ENCODE data around the gene HEPACAM.

HEPACAM gene

GRCh38 chr11:124898711-124899110, 37.1 kb downstream of the HEPACAM start:
- no peak for DNase-seq

GRCh38 chr11:124898263-124898680, 37.6 kb downstream of the HEPACAM start:
- no peak for DNase-seq

DNA sequence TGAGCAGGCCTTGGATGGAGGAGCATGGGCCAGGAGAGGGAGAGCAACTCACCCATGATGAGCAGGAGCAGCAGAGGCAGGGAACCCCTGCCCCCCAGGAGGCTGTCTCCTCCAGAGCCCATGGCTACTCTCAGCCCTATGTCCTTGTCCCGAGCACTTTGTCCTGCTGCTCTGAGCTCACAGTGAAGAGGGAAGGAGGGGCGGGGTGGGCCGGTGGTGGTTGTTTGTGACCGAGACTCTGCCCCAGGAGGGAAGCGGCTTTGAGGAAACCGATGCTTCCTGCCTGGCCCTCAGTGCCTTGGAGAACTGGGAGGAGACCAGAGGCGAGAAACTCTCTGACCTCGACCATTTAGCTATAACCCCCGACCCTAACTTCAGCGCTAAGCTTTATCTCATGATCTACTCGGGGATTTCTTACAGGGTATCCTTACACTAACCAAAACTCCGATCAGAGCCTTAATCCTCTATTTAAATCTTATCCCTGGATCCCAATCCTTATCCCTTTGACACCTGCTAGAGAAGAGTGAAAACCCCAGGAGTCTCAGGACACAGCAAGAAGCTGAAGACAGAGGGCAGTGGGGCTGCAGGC, 38.1 kb downstream of the HEPACAM start, which contains the start of gene ROBO4:
Gene ROBO4 (minus strand): TSS at position 192 of the 589 bp plus-strand sequence. CDS start 70 bp downstream, at position 122.
- peak in 1 of 2 donors; percentile 32 for DNase-seq

GRCh38 chr11:124896821-124897391, 38.9 kb downstream of the HEPACAM start:
- DNase-seq: no peak

DNA sequence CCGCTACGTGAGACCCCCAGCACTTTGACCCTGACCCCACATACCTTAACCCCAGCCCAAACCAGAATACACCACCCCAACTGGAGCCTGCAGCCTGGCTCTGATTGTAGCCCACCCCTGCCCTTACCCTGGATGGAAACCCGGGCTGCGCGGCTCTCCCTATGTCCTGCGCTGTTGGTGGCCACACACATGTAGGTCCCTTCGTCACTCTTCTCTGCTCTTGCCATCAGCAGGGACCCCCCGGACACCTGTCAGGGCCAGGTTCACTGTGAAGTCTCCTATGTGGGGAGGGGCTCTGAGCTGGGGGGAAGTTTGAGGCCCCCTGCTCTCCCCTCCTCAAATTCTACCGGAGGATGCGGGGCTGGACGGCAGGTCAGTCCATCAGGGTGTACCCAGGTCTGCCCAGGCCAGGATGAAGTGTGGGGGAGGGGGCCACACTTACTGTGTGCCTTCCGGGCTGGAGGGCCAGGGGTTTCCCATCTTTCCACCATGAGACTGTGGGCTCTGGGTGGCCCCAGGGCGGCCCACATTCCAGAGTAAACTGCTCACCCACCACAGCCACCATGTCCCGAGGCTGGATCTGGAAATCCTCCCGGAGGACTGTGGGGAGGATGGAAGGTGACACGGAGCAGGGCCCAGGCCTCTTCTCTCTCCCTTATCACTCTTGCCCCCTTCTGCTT, 39.6 kb downstream of the HEPACAM start:
- DNase-seq: no peak

- no peak for DNase-seq
Observed at GRCh38 chr11:124895471-124895971, 40.3 kb downstream of the HEPACAM start.

DNA sequence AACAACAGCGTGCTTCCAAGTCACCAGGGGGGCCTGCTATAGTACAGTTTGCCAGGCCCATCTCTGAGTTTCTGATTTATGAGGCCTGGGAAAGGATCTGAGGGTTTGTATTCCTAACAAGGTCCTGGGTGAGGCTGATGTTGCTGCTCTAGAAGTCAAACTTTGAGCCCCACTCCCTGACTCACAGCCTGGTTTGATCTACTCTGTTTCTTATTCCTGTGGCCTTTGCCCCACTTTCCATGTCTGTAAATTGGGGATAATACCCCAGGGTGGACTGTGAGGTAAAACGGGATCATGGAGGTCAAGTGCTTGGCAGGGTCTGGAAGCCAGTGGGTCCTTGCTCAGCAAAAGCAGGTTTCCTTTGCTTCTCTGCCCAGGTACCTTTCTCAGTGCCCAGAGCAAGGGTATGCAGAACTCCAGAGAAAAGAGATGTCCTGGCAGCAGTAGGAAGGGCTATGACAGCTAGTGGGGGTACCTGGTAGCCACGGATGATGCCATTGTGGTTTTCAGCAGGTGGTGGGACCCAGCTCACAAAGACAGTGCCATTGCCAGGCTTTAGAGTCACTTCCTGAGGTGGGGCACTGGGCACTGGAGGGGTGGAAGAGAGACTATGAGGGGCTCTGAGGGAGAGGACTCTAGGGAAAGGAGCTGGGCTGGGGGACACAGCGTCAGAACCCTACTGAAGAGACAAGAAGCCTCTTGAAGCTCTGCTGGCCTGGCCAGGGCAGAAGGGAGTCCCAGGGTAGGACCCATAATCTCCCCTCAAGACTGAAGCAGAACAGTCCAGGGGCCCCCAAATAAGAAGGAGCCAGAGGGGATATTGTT, 41.0 kb downstream of the HEPACAM start:
- DNase-seq: no peak

- no peak for DNase-seq
Observed at GRCh38 chr11:124893781-124894401, 42.0 kb downstream of the HEPACAM start.

DNA sequence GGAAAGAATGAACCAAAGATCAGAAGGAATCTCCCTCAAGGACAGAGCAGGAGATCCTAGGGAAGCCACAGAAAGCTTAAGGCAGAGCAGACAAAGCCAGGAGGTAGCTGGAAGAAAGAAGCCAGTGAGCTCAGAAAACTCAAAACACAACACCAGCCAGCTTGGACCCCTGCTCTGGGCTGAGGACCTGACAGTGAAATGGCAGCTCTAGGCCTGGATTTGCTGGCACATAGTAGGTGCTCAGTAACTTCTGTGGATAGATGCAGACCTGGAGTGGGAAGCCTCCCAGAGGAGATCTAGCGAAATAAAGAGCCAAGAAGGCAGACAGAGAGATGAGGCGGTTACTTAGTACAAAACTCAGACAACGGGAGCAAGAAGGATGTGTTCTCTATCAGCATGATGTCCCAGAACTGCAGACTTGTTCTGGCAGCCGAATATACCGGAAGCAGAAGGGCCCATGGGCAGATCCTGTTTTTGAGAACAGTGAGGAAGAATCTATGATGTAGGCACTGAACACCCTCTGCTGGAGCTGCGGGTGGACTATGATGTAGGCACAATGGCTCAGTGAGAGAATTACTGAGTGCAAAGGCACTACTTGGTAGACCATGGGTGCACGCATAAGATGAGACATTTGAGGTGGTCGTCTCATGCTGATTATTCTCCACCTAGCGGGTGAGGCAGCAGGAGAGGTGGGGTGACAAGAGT, 42.9 kb downstream of the HEPACAM start:
- peak; percentile 43 to 61 for DNase-seq

DNA sequence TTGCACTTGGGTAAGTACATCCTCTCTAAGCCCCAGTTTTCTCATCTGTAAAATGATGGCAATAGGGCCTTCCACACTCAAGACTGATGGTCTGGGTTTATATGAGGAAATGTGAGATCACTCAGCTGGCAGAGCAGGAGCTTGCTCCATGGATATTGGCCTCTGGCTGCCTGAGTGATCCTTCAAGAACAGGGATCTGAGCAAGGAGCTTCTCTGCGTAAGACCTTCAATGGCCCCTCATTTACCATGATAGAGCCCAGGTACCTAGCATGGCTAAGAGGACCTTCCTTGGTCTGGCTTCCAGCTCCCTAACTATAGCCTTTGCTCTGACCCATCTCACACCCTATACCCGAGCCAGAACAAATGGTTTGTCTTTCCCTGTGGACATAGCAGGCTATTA, 43.7 kb downstream of the HEPACAM start:
- DNase-seq: no peak

GRCh38 chr11:124891373-124891861, 44.4 kb downstream of the HEPACAM start:
- no peak for DNase-seq

DNA sequence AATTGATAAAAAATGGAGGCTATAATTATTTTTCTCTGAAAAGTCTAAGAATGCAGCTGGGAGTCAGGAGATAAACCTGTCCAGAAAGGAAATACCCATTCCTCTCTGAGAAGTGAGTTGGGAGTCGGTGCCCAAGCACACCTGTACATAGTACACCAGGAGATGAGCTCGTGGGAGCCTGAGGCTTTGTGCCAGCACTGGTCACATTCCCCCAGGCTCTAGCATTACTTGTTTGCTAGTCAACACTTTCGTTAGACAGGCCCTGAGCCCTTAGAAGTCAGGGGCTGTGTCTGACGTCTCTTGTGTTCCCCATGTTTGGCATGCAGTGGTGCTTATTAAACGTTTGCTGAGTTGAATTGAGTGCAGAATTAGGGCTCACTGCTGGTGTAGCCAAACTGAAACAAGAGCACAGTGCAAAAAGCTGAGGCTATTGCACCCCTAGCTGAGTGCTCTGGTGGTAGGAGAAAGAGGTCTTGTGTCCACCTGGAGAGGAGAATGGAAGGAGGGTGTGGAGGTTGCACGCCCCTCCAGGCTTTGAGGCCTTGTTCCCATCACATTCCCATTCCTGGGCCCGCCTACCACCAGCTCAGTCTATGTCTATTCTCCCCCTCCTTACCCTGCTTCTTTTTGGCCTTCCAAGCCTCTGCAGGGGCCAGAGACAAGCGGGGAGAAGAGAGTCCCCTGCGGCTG, 45.0 kb downstream of the HEPACAM start:
- DNase-seq: no peak

DNA sequence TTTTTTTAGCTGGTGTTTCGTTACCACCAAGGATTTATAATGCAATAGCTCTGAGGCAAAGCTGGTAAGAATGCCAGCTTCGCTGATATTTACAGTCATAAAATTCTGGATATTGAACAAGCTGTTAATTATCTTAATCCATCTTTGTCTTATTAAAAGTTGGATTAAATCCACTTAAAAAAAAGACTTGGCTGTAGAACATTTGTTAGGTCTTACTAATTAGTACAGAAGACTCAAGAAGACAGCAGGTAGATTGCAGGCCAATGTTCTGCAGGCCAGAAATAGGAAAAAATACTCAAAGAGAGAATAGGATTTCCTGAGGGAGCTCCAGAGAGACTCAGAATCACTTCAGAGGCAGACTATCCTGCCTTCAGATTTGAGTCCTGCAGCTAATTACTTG, 45.7 kb downstream of the HEPACAM start:
- DNase-seq: no peak

- peak; percentile 46 to 58 for DNase-seq
Observed at GRCh38 chr11:124889191-124890091, 46.4 kb downstream of the HEPACAM start.

GRCh38 chr11:124887667-124888013, 48.2 kb downstream of the HEPACAM start:
- DNase-seq: no peak

DNA sequence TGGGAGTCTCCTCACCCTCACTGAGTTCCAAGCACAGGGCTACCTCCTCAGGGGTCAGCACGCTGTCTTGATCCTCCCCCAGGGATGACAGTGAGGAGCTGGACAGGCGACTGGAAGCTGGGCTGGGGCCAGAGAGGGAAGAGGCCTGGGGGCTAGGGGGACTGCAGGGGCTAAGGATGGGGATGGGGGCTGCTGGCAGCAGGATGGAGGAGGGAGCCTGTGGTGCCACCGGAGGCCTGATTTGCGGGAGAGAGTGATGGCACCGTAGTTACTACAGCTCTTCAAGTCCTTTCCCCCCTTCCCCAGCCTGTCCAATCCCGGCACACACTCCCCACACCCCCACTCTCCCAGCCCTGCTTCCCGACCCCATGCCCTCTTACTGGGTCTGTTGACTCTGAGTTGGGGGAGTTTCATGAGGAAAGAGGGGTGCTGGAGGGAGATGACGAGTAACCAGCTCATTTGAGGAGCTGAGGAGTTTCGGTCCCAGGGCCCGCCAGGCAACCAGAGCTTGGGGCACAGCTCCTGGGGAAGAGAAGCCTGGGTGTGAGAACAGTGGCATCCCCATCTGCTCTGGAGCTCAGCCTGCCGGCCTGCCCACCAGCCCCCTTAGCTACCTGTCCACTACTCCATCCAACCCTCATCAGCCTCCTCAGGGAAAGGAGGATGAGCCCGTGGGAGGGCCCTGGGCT, 48.7 kb downstream of the HEPACAM start:
- no peak for DNase-seq

DNA sequence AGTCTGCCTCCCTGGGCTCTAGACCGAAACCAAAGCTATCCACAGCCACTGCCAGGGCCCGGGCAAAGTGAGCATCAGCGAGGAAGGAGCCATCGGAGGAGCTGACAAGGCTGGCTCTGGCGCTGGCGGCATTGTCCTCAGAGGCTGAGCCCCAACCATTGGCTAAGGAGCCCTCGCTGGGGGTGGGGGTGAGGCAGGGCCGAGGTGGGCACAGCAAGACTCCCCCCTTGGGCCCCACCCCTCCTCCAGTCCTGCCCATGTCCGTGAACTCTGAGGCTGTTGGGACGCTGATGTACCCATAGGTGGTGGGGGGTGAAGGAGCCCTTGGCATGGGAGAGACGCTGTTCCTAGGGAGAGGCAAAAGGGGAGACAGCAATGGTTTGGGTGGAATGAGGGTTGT, 49.4 kb downstream of the HEPACAM start:
- no peak for DNase-seq

- no peak for DNase-seq
Observed at GRCh38 chr11:124884869-124885479, 50.9 kb downstream of the HEPACAM start.

DNA sequence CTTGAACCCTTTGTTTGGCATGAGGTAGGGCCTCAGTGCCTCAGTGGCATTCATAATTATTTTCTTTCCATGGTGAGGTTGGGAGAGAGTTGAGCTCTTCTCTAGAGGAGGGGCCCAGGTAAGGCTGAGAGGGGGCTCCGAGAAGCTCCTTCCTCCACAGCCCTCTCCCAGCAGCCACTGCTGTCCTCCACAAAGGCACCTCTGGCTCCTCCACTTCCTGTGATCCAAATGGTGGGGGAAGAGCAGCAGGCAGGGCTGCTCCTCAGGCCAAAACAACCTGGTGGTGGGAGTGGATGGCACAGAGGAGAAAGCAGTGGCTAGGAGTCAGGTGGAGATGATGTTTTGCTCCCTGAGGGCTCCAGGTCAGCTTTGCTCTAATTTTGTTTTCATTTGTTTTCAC, 51.5 kb downstream of the HEPACAM start:
- DNase-seq: no peak
